OCI-LY7 (cell line): Measurements from ENCODE around the gene BNIP3. TPM values are rescaled to one million over a fixed set of nuclear protein-coding genes. Genes with fewer than 3 reads are reported as not detected.

Experiments
- BruUV-seq: library from RNA; stranded (reverse); fragments of 400-500 nt; replicated peaks from 2 replicates; lab custom pipeline; 2021; lab: Mats Ljungman, UMichigan
- CTCF ChIA-PET: fragments of 300-600 bp; sonication (Branson Sonifier 250); formaldehyde crosslinking; loops from one replicate; lab custom pipeline; 2022; ENCODE audit warnings: antibody characterized with exemption; ENCODE audit not compliant: unreplicated experiment; lab: Charles Lee
- POLR2A ChIA-PET: fragments of 300-600 bp; sonication (Branson Sonifier 250); formaldehyde crosslinking; loops from one replicate; lab custom pipeline; 2022; ENCODE audit warnings: antibody characterized with exemption; lab: Charles Lee
- DNase-seq: peaks from one replicate; pipeline ENCODE4 v3.0.0-alpha.2; 2015; ENCODE audit warnings: low spot score
- H2AFZ ChIP-seq: fragments of 200-600 bp; sonication (generic), shearing (Covaris generic); 2 replicates; pipeline ENCODE4 v1.6.1; 2014; ENCODE audit warnings: mild to moderate bottlenecking, antibody characterized with exemption, low read length, moderate library complexity
- H3K27ac ChIP-seq: fragments of 200-600 bp; sonication (generic); 2 replicates; pipeline ENCODE4 v1.5.1; 2014; ENCODE audit warnings: mixed run types, low read depth, mild to moderate bottlenecking, moderate library complexity, low read length, inconsistent platforms; ENCODE audit not compliant: poor library complexity, severe bottlenecking
- H3K36me3 ChIP-seq: fragments of 200-600 bp; sonication (generic); 2 replicates; pipeline ENCODE4 v1.6.1; 2014; ENCODE audit warnings: mild to moderate bottlenecking, antibody characterized with exemption, low read length, moderate library complexity, mixed read lengths; ENCODE audit not compliant: insufficient read depth
- H3K4me1 ChIP-seq: fragments of 200-600 bp; sonication (generic); 2 replicates; pipeline ENCODE4 v1.5.1; 2014; ENCODE audit warnings: mild to moderate bottlenecking, low read length; ENCODE audit not compliant: insufficient read depth, poor library complexity, severe bottlenecking
- H3K4me2 ChIP-seq: fragments of 200-600 bp; sonication (generic); 2 replicates; pipeline ENCODE4 v1.6.1; 2014; ENCODE audit warnings: mild to moderate bottlenecking, low read length
- H3K4me3 ChIP-seq: fragments of 200-600 bp; sonication (generic); 2 replicates; pipeline ENCODE4 v1.5.1; 2014; ENCODE audit warnings: mild to moderate bottlenecking, low read depth, low read length; ENCODE audit not compliant: poor library complexity, severe bottlenecking
- H3K79me2 ChIP-seq: fragments of 200-600 bp; sonication (generic); 2 replicates; pipeline ENCODE4 v1.6.1; 2016; ENCODE audit warnings: low read depth, mild to moderate bottlenecking, low read length, moderate library complexity, mixed read lengths; ENCODE audit not compliant: insufficient read depth
- H3K9me2 ChIP-seq: fragments of 200-600 bp; sonication (generic); 2 replicates; pipeline ENCODE4 v1.6.1; 2016; ENCODE audit warnings: mild to moderate bottlenecking, low read length, mixed read lengths; ENCODE audit not compliant: insufficient read depth
- H3K9me3 ChIP-seq: fragments of 200-600 bp; sonication (generic); 2 replicates; pipeline ENCODE4 v1.6.1; 2014; ENCODE audit warnings: mild to moderate bottlenecking, mixed run types, low read length, mixed read lengths
- H4K20me1 ChIP-seq: fragments of 200-600 bp; sonication (generic); 2 replicates; pipeline ENCODE4 v1.6.1; 2014; ENCODE audit warnings: mild to moderate bottlenecking, antibody characterized with exemption, low read length, moderate library complexity, mixed read lengths; ENCODE audit not compliant: insufficient read depth
- EZH2phosphoT487 ChIP-seq: fragments of 200-600 bp; sonication (generic); IDR thresholded peaks from 2 replicates; pipeline ENCODE4 v1.6.1; 2018; ENCODE audit warnings: low read depth, borderline replicate concordance, mild to moderate bottlenecking, mixed run types, antibody characterized with exemption, low read length, moderate library complexity, mixed read lengths
- intact Hi-C: fragments of 100-400 bp; cut with micrococcal nuclease; formaldehyde crosslinking; loops from one replicate; pipeline ENCODE4 v1.10.0; 2022; ENCODE audit not compliant: unreplicated experiment
- total RNA-seq, 2 experiments: library from RNA; depleted of rRNA in 1 of 2; stranded (reverse); fragments of >200 nt in 1 of 2; shearing (Covaris generic) in 1 of 2; gene quantifications; 2 replicates each; pipeline ENCODE4 v1.2.3, GENCODE V29; 2014 to 2022
- TF ChIP-seq, protein P1 (sequence below): fragments of 200-600 bp; sonication (generic); conservative IDR thresholded peaks from 2 replicates; pipeline ENCODE4 v1.5.1; 2014; ENCODE audit warnings: mild to moderate bottlenecking, antibody characterized with exemption, low read length, moderate library complexity, mixed read lengths

Gene BNIP3
- total RNA-seq, 2 experiments from 2014 or later = 60.1 to 99.8 TPM

DNA sequence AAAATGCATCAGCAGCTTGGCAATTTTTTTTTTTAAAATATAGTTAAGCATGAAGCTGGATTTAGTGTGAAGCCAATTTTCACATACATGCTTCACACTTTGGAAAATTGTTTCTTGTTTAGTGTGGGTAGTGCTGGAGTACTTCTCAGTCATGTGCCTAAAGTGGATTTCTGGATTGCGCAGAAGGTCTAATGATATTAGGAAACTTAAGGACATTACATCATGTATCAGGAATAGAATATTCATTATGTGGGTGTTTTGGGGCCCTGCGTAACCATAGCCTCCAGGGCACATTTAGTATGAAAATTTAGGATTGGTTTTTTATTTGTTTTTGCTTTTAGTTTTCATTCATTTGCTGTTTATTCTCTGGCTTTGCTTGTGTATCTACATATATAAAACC lies 28.8 kb upstream of the BNIP3 start:
- intact Hi-C loops = no loop called here
- no peak for DNase-seq
- ChIA-PET POLR2A (no interaction called here), CTCF (no interaction called here)
- Histone ChIP-seq H3K4me2 (no peak overlapping the region), H3K4me1 (no peaks in the 10 kb centered on the region), H3K79me2 (no peaks in the 10 kb centered on the region), H3K4me3 (no peak overlapping the region), H3K36me3 (no peaks in the 10 kb centered on the region), H3K9me2 (no peaks in the 10 kb centered on the region), H2AFZ (no peak overlapping the region), H4K20me1 (no peaks in the 10 kb centered on the region), H3K9me3 (no peaks in the 10 kb centered on the region), H3K27ac (no peak overlapping the region)
- no TSS peak for BruUV-seq
- TF ChIP-seq EZH2phosphoT487 = no peak
- TF ChIP-seq, protein P1, sequence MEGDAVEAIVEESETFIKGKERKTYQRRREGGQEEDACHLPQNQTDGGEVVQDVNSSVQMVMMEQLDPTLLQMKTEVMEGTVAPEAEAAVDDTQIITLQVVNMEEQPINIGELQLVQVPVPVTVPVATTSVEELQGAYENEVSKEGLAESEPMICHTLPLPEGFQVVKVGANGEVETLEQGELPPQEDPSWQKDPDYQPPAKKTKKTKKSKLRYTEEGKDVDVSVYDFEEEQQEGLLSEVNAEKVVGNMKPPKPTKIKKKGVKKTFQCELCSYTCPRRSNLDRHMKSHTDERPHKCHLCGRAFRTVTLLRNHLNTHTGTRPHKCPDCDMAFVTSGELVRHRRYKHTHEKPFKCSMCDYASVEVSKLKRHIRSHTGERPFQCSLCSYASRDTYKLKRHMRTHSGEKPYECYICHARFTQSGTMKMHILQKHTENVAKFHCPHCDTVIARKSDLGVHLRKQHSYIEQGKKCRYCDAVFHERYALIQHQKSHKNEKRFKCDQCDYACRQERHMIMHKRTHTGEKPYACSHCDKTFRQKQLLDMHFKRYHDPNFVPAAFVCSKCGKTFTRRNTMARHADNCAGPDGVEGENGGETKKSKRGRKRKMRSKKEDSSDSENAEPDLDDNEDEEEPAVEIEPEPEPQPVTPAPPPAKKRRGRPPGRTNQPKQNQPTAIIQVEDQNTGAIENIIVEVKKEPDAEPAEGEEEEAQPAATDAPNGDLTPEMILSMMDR = no peak

DNA sequence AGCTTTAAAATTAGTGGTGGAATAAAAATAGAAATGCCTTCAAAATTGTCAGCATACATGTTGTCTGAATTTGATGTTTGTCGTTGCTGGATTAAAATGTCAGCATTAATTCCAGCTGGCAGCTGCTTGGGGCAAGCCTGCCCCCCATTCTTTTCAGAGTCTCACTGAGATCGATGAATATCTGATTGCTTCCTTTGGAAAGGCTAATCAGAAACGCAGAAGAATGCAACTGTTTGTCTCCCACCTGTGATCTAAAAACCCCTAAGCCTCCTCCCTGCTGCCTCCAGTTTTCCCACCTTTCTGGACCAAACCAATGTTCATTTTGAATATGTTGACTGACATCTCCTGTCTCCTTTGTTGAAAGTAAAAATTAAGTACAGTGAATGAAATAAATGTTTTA lies 27.9 kb upstream of the BNIP3 start:
- ChIA-PET CTCF (no interaction called here), POLR2A (no interaction called here)
- no peaks in the 10 kb centered on the region for H3K9me2 ChIP-seq
- H3K4me3 ChIP-seq = no peak overlapping the region
- no peak overlapping the region for H2AFZ ChIP-seq
- H3K4me2 ChIP-seq = no peak overlapping the region
- no peaks in the 10 kb centered on the region for H4K20me1 ChIP-seq
- no peaks in the 10 kb centered on the region for H3K9me3 ChIP-seq
- no peaks in the 10 kb centered on the region for H3K4me1 ChIP-seq
- no peak overlapping the region for H3K27ac ChIP-seq
- no peak for DNase-seq
- intact Hi-C loops = no loop called here
- BruUV-seq = no TSS peak
- no peaks in the 10 kb centered on the region for H3K79me2 ChIP-seq
- no peaks in the 10 kb centered on the region for H3K36me3 ChIP-seq
- TF ChIP-seq EZH2phosphoT487 = no peak
- TF ChIP-seq, protein P1 = no peak

DNA sequence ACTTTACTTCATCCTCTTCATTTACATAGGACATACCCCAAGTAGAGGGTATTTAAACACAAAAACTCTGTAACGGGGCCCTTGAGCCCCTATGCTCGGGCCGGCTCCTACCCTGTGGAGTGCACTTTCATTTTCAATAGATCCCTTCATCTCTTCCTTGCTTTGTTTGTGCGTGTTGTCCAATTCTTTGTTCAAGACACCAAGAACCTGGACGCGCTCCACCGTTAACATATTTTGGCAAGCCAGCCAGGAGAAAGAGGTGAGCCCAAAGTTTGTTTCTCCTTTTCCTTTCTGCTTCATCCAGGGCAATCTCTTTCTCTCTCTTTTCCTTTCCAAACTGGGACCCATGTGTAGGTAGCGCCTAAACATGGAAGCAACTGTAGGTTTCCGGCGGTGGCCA lies 26.0 kb upstream of the BNIP3 start:
- Histone ChIP-seq H3K36me3 (no peaks in the 10 kb centered on the region), H2AFZ (no peak overlapping the region), H3K4me2 (no peak overlapping the region), H3K27ac (no peak overlapping the region), H4K20me1 (no peaks in the 10 kb centered on the region), H3K9me2 (no peaks in the 10 kb centered on the region), H3K79me2 (no peaks in the 10 kb centered on the region), H3K9me3 (no peaks in the 10 kb centered on the region), H3K4me1 (no peaks in the 10 kb centered on the region), H3K4me3 (no peak overlapping the region)
- no peak for DNase-seq
- intact Hi-C loops = no loop called here
- CTCF ChIA-PET = no interaction called here
- POLR2A ChIA-PET = no interaction called here
- no peak for TF ChIP-seq EZH2phosphoT487
- TF ChIP-seq, protein P1 = no peak
- no TSS peak for BruUV-seq
